ENCODE data around the gene MRE11. TPM values are rescaled to one million over a fixed set of nuclear protein-coding genes. Genes with fewer than 3 reads are reported as not detected.
A peak's percentile ranks its signal among the peaks of the same experiment; 100 is the strongest.

MRE11 gene
- total and polyA plus RNA-seq, 10 of the 15 experiments (the other 5 are each of a cell fraction or from before 2014, with no cell fraction given), result 16.2 to 39.2 (median 26.9) TPM

- TF ChIP-seq CREM (IDR thresholded peaks at IDR 0.05; ENCODE audit: low read depth) (peak; percentile 77), RB1 (IDR thresholded peaks at IDR 0.05; ENCODE audit: borderline replicate concordance) (no peak), ZBTB33 (IDR thresholded peaks at IDR 0.05) (no peak), BACH1 (IDR thresholded peaks at IDR 0.05; ENCODE audit: borderline replicate concordance) (peak; percentile 63; the same call in 1 of the 2 replicates), WRNIP1 (IDR thresholded peaks at IDR 0.05; ENCODE audit: borderline replicate concordance, low read depth, low read length) (no peak), ZNF274 (IDR thresholded peaks at IDR 0.05; ENCODE audit: insufficient read depth, insufficient read length) (no peak), SP1 (IDR thresholded peaks at IDR 0.05; ENCODE audit: low read depth, low read length) (no peak), FOXK2 (IDR thresholded peaks at IDR 0.05) (no peak), TARDBP (IDR thresholded peaks at IDR 0.05; ENCODE audit: borderline replicate concordance) (no peak), MTA2 (IDR thresholded peaks at IDR 0.05; ENCODE audit: low read depth) (peak; percentile 85), NKRF (conservative IDR thresholded peaks at IDR 0.05) (no peak), PKNOX1 (IDR thresholded peaks at IDR 0.05) (peak; percentile 94), TCF7 (IDR thresholded peaks at IDR 0.05; ENCODE audit: borderline replicate concordance) (no peak), SKIL (IDR thresholded peaks at IDR 0.05; ENCODE audit: low read depth, poor library complexity, severe bottlenecking) (no peak), RCOR1 (conservative IDR thresholded peaks at IDR 0.05; ENCODE audit: low read depth, low read length) (no peak), ASH2L (IDR thresholded peaks at IDR 0.05; ENCODE audit: borderline replicate concordance, low read depth) (no peak), IKZF1 (conservative IDR thresholded peaks at IDR 0.05) (peak; percentile 44), MLLT1 (IDR thresholded peaks at IDR 0.05) (no peak; the same call in 1 of the 2 replicates), ETV6 (conservative IDR thresholded peaks at IDR 0.05 in 1 of 2, IDR thresholded peaks at IDR 0.05 in 1 of 2; ENCODE audit: borderline replicate concordance in 1 of 2, low read depth in 1 of 2) (no peak), HSF1 (IDR thresholded peaks at IDR 0.05; ENCODE audit: low read depth, low read length) (no peak)
Observed at GRCh38 chr11:94469416-94469815, 24.2 kb downstream of the MRE11 start (continued).
